T-helper 1 cell treated with Interleukin-12 subunit alpha and Interleukin-12 subunit beta and Interleukin-4 antibody, amounts not matched to agents 30 μg/mL and 1 μg/mL, for 36 hours (primary cell): Measurements from ENCODE around the gene GSX2.

Experiments
- H3K27ac Mint-ChIP-seq: one replicate; pipeline ENCODE4 v1.8.0; 2021; ENCODE audit warnings: mild to moderate bottlenecking, mixed read lengths
- H3K27me3 Mint-ChIP-seq: one replicate; pipeline ENCODE4 v1.8.0; 2021; ENCODE audit warnings: low read depth, mixed read lengths
- H3K36me3 Mint-ChIP-seq: one replicate; pipeline ENCODE4 v1.8.0; 2021; ENCODE audit warnings: low read depth, mixed read lengths
- H3K4me1 Mint-ChIP-seq: one replicate; pipeline ENCODE4 v1.8.0; 2021; ENCODE audit warnings: low read depth, mixed read lengths
- H3K4me3 Mint-ChIP-seq: one replicate; pipeline ENCODE4 v1.8.0; 2021; ENCODE audit warnings: mild to moderate bottlenecking, moderate library complexity, mixed read lengths
- H3K9me3 Mint-ChIP-seq: one replicate; pipeline ENCODE4 v1.8.0; 2021; ENCODE audit warnings: mixed read lengths

The GSX2 gene

DNA sequence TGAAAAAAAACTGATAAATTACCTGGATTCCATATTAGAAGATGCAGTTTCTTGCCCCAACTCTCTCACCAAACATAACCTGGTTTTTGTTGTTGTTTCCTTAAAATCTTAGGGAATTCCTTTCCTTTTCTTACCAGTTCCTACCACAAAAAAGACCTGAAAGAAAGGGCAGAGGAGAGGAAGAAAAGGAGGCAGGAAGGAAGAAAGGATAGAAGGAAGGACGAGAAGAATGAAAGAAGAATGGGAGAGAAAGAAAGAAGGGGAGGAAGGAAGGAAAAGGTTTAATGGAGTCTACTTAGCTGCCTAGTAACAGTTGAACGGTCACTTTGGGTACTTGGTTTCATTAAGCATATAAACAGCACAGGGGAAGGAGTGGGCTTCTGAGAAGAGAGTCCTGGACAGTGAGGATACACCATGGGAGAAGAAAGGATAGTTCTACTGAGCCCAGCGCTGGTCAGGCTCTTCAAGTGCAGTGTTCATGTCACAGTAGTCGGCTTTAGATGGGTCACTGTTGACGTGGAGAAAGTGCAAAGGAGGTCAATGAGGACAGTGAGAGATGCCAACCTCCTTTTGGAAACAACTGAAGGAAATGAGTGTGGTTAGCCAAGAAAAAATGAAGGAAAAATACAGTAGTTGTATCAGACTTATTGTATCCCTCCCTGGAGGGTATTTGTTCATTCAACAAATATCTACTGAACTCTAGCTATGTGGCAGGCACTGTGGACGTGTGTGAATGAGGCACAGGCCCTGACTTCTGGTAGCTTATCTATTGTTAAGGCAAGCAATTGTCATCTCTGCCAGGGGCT is 34.5 kb upstream of the GSX2 start:
- H3K4me1 Mint-ChIP-seq = peaks cover 23% of the 10 kb centered on the region
- peaks cover 4% of the 10 kb centered on the region for H3K27me3 Mint-ChIP-seq
- H3K9me3 Mint-ChIP-seq = no peaks in the 10 kb centered on the region
- peak overlapping the region; percentile 64 for H3K27ac Mint-ChIP-seq
- H3K4me3 Mint-ChIP-seq = peak overlapping the region; percentile 72
- H3K36me3 Mint-ChIP-seq = peaks cover 10% of the 10 kb centered on the region

DNA sequence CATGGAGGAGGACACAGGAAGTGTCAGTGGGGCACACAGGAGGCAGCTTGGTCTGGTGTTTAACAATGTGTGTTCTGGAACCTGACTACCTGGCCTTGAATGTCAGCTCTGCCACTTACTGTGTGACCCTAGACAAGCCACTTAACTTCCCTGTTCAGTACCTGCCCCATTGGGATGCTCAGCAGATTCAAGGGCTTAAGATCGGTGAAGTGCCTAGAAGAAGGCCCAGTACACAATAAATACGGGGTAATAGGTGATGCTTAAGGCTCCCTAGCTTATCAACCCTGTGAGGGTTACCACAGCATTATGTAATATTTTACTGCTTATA is 33.9 kb upstream of the GSX2 start:
- Mint-ChIP-seq H3K27me3 (peaks cover 4% of the 10 kb centered on the region), H3K27ac (no peak overlapping the region), H3K4me1 (peaks cover 23% of the 10 kb centered on the region), H3K9me3 (no peaks in the 10 kb centered on the region), H3K36me3 (peaks cover 10% of the 10 kb centered on the region), H3K4me3 (no peak overlapping the region)

DNA sequence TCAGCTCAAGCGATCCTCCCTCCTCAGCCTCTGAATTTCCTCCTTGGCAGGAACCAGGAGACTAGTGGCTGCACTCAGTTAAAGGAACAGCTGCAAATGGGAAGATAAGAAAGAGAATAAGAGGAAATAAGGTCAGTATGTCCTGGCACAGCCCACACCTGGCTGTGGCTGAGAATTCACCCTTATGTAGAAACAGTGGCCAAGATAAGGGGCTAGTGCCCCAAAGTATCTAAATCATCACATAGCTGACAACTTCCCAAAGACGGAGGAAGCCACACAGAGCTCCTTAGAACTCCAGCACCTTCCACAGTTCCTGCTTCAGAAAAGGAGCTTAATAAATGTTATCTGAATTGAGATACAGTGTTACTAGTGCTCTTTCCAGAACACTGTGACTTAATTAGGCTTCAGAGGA is 33.2 kb upstream of the GSX2 start:
- Mint-ChIP-seq H3K4me3 (no peak overlapping the region), H3K9me3 (no peaks in the 10 kb centered on the region), H3K27ac (no peak overlapping the region), H3K36me3 (peaks cover 5% of the 10 kb centered on the region), H3K4me1 (peaks cover 20% of the 10 kb centered on the region), H3K27me3 (peaks cover 4% of the 10 kb centered on the region)

DNA sequence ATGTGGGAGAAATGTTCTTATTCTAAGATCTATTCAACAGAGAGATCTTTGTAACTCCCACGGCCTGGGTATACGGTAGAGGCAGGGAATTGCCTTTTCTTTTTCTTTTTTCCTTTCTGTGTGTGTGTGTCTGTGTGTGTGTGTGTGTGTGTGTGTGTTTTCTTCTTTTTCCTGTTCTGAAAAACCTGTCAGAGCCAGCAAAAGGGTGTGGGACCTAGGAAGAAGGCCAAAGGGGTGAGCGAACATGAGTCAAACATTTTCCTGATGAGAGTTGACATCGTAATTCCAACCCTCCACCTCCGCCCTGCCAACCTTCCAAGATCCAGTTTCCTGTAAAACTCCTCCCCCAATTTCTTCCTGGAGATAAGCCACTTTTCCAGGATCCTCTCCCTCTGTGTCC is 32.8 kb upstream of the GSX2 start:
- peaks cover 4% of the 10 kb centered on the region for H3K27me3 Mint-ChIP-seq
- H3K27ac Mint-ChIP-seq = no peak overlapping the region
- H3K4me1 Mint-ChIP-seq = peaks cover 16% of the 10 kb centered on the region
- peaks cover 3% of the 10 kb centered on the region for H3K36me3 Mint-ChIP-seq
- no peaks in the 10 kb centered on the region for H3K9me3 Mint-ChIP-seq
- no peak overlapping the region for H3K4me3 Mint-ChIP-seq

- Mint-ChIP-seq H3K9me3 (no peaks in the 10 kb centered on the region), H3K4me3 (no peak overlapping the region), H3K27me3 (peaks cover 3% of the 10 kb centered on the region), H3K27ac (no peak overlapping the region), H3K4me1 (no peaks in the 10 kb centered on the region), H3K36me3 (no peaks in the 10 kb centered on the region)
These were observed 26.6 kb upstream of the GSX2 start for GRCh38 chr4:54073271-54073880.

- H3K4me1 Mint-ChIP-seq = no peaks in the 10 kb centered on the region
- no peaks in the 10 kb centered on the region for H3K9me3 Mint-ChIP-seq
- H3K4me3 Mint-ChIP-seq = no peak overlapping the region
- H3K36me3 Mint-ChIP-seq = no peaks in the 10 kb centered on the region
- H3K27me3 Mint-ChIP-seq = peaks cover 3% of the 10 kb centered on the region
- H3K27ac Mint-ChIP-seq = no peak overlapping the region
These were observed 25.6 kb upstream of the GSX2 start for GRCh38 chr4:54074381-54074780.

- H3K9me3 Mint-ChIP-seq = no peaks in the 10 kb centered on the region
- H3K36me3 Mint-ChIP-seq = no peaks in the 10 kb centered on the region
- no peak overlapping the region for H3K27ac Mint-ChIP-seq
- H3K27me3 Mint-ChIP-seq = peaks cover 8% of the 10 kb centered on the region
- H3K4me3 Mint-ChIP-seq = no peak overlapping the region
- H3K4me1 Mint-ChIP-seq = no peaks in the 10 kb centered on the region
These were observed 23.3 kb upstream of the GSX2 start for GRCh38 chr4:54076673-54077072.

DNA sequence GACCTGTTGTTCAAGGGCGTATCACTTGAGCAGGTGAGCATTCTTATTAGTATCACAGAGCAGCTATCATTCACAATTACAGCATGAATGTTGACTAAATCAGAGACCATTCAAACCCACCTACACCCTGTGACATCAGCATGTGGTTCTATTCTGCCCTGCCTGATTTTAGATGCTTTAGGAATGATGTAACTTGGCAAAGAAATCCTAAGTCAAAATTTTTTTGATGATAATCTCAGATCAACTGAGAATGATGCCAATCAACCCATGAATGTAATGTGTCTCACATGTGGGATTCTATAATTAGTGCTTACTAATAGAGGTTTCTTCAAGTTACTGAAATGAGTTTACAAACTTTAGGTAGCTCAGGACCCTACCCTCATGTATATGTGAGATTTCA is 22.2 kb upstream of the GSX2 start:
- Mint-ChIP-seq H3K4me3 (no peak overlapping the region), H3K27ac (no peak overlapping the region), H3K36me3 (no peaks in the 10 kb centered on the region), H3K9me3 (no peaks in the 10 kb centered on the region), H3K27me3 (peaks cover 11% of the 10 kb centered on the region), H3K4me1 (no peaks in the 10 kb centered on the region)

- Mint-ChIP-seq H3K4me3 (no peak overlapping the region), H3K9me3 (no peaks in the 10 kb centered on the region), H3K27ac (no peak overlapping the region), H3K27me3 (peaks cover 27% of the 10 kb centered on the region), H3K4me1 (no peaks in the 10 kb centered on the region), H3K36me3 (no peaks in the 10 kb centered on the region)
These were observed 17.8 kb upstream of the GSX2 start for GRCh38 chr4:54082168-54082567.

DNA sequence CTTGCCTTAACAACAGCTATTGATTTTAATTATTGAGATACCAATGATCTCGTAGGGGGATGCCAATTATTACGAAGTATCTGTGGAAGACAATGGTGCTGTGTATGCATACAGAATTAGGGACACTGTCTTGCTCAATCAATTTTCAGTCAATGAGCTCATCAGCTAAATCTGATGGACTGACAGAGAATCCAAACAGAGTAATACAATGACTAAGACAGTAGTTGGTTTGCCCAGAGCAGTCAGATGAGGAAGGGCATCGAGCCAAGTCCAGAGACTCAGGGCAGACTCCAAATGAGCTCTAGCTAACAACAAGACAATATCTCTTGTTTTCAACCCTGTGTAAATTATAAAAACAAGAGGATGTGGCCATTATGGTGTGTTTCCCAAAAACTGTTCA is 14.7 kb upstream of the GSX2 start:
- H3K4me1 Mint-ChIP-seq = no peaks in the 10 kb centered on the region
- H3K27ac Mint-ChIP-seq = no peak overlapping the region
- no peaks in the 10 kb centered on the region for H3K36me3 Mint-ChIP-seq
- H3K4me3 Mint-ChIP-seq = no peak overlapping the region
- peaks cover 40% of the 10 kb centered on the region for H3K27me3 Mint-ChIP-seq
- no peaks in the 10 kb centered on the region for H3K9me3 Mint-ChIP-seq

GRCh38 chr4:54089875-54090274 is 10.1 kb upstream of the GSX2 start:
- Mint-ChIP-seq H3K4me3 (no peak overlapping the region), H3K36me3 (no peaks in the 10 kb centered on the region), H3K27ac (no peak overlapping the region), H3K9me3 (no peaks in the 10 kb centered on the region), H3K4me1 (peaks cover 11% of the 10 kb centered on the region), H3K27me3 (peaks cover 75% of the 10 kb centered on the region)

GRCh38 chr4:54090404-54090803 is 9.6 kb upstream of the GSX2 start:
- Mint-ChIP-seq H3K36me3 (no peaks in the 10 kb centered on the region), H3K27me3 (peaks cover 77% of the 10 kb centered on the region), H3K4me1 (peaks cover 11% of the 10 kb centered on the region), H3K4me3 (no peak overlapping the region), H3K27ac (no peak overlapping the region), H3K9me3 (no peaks in the 10 kb centered on the region)

- H3K4me3 Mint-ChIP-seq = peak overlapping the region; percentile 84
- H3K27me3 Mint-ChIP-seq = peaks cover 80% of the 10 kb centered on the region
- H3K36me3 Mint-ChIP-seq = no peaks in the 10 kb centered on the region
- no peaks in the 10 kb centered on the region for H3K9me3 Mint-ChIP-seq
- peaks cover 11% of the 10 kb centered on the region for H3K4me1 Mint-ChIP-seq
- no peak overlapping the region for H3K27ac Mint-ChIP-seq
These were observed 8.9 kb upstream of the GSX2 start for GRCh38 chr4:54090804-54091623.

GRCh38 chr4:54091637-54092404 is 8.1 kb upstream of the GSX2 start:
- H3K9me3 Mint-ChIP-seq = no peaks in the 10 kb centered on the region
- peak overlapping the region; percentile 27 for H3K27ac Mint-ChIP-seq
- peaks cover 80% of the 10 kb centered on the region for H3K27me3 Mint-ChIP-seq
- peaks cover 11% of the 10 kb centered on the region for H3K4me1 Mint-ChIP-seq
- no peaks in the 10 kb centered on the region for H3K36me3 Mint-ChIP-seq
- peak overlapping the region; percentile 84 for H3K4me3 Mint-ChIP-seq
